ENCODE measurements around the gene C19orf53.

GRCh38 chr19:13726323-13726722 lies 47.9 kb upstream of the C19orf53 start:
- TF ChIP-seq POLR2A (IDR thresholded peaks at IDR 0.05), result no peak
- no peak for TF ChIP-seq CTCF (IDR thresholded peaks at IDR 0.05)
- no peak for TF ChIP-seq EP300 (IDR thresholded peaks at IDR 0.05)
